ENCODE results near the gene LCT. TPM values are rescaled to one million over a fixed set of nuclear protein-coding genes. Genes with fewer than 3 reads are reported as not detected.

LCT gene
- total and polyA plus RNA-seq, 9 of the 15 experiments (the other 6 are each of a cell fraction or from before 2014, with no cell fraction given): 0.01 to 0.04 (median 0.03) TPM; not detected in 4

DNA sequence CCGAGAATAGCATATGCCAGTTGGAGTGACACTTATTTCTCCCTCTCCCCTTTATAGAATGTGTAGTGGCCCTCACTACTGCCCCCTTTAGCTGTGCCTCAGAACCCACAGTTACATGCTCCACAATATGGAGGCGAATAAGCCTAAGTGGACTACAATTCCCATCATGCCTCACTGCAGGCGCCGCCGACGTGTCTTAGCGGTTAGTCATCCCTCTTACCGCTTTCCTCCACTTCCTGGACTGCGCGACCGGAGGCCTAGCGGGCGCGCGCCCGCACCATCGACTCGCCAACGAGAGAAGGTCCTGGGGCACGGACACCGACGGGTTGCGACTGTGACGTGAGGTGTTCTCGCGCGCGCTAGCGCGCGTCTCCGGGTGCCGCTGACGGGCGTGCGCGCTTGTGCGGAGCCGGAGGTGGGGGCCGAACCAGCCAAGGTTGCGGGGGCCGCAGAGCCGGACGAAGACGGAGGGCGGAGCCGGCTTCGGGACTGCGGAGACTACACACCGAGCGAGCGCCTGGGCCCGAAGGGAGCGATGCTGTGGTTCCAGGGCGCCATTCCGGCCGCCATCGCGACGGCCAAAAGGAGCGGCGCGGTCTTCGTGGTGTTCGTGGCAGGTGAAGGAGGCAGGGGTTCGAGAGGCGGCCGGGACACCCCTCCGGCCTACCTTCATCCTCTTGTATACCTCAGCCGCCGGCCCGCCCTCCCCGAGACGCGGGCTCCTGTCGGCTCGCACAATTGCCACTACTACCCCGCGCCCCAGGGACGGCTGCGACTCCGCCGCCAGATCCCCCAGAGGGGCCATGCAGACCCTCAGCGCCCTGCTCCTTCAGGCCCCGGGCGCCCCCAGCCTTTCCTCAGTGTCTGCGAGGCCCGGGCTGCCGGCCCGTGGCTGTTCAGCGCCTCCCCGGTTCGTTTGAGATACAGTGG lies 95.3 kb downstream of the LCT start, which contains the start of gene UBXN4 (continued):
- TF ChIP-seq, protein P1, sequence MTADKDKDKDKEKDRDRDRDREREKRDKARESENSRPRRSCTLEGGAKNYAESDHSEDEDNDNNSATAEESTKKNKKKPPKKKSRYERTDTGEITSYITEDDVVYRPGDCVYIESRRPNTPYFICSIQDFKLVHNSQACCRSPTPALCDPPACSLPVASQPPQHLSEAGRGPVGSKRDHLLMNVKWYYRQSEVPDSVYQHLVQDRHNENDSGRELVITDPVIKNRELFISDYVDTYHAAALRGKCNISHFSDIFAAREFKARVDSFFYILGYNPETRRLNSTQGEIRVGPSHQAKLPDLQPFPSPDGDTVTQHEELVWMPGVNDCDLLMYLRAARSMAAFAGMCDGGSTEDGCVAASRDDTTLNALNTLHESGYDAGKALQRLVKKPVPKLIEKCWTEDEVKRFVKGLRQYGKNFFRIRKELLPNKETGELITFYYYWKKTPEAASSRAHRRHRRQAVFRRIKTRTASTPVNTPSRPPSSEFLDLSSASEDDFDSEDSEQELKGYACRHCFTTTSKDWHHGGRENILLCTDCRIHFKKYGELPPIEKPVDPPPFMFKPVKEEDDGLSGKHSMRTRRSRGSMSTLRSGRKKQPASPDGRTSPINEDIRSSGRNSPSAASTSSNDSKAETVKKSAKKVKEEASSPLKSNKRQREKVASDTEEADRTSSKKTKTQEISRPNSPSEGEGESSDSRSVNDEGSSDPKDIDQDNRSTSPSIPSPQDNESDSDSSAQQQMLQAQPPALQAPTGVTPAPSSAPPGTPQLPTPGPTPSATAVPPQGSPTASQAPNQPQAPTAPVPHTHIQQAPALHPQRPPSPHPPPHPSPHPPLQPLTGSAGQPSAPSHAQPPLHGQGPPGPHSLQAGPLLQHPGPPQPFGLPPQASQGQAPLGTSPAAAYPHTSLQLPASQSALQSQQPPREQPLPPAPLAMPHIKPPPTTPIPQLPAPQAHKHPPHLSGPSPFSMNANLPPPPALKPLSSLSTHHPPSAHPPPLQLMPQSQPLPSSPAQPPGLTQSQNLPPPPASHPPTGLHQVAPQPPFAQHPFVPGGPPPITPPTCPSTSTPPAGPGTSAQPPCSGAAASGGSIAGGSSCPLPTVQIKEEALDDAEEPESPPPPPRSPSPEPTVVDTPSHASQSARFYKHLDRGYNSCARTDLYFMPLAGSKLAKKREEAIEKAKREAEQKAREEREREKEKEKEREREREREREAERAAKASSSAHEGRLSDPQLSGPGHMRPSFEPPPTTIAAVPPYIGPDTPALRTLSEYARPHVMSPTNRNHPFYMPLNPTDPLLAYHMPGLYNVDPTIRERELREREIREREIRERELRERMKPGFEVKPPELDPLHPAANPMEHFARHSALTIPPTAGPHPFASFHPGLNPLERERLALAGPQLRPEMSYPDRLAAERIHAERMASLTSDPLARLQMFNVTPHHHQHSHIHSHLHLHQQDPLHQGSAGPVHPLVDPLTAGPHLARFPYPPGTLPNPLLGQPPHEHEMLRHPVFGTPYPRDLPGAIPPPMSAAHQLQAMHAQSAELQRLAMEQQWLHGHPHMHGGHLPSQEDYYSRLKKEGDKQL (CRISPR knock-in tag; IDR thresholded peaks at IDR 0.05; ENCODE audit: borderline replicate concordance): 0 out of 2 replicates have a peak, but pooled peaks have one; percentile 66
- TF ChIP-seq TEAD2 (tag; IDR thresholded peaks at IDR 0.05) (no peak), PRMT5 (CRISPR knock-in tag; IDR thresholded peaks at IDR 0.05) (no peak), ZNF324 (CRISPR knock-in tag; IDR thresholded peaks at IDR 0.05) (no peak), SMAD4 (CRISPR knock-in tag; conservative IDR thresholded peaks at IDR 0.05) (peak; percentile 75), ARHGAP35 (IDR thresholded peaks at IDR 0.05; ENCODE audit: partially characterized antibody) (no peak), DLX4 (CRISPR knock-in tag; IDR thresholded peaks at IDR 0.05) (no peak), FOXP1 (CRISPR knock-in tag; IDR thresholded peaks at IDR 0.05) (peak; percentile 85), STAT6 (CRISPR knock-in tag; IDR thresholded peaks at IDR 0.05) (no peak), DPF2 (IDR thresholded peaks at IDR 0.05) (peak; percentile 50), ZNF316 (IDR thresholded peaks at IDR 0.05) (no peak), ZBTB9 (CRISPR knock-in tag; IDR thresholded peaks at IDR 0.05) (no peak), VEZF1 (CRISPR knock-in tag; IDR thresholded peaks at IDR 0.05) (peak; percentile 86)
- TF ChIP-seq, protein P2, sequence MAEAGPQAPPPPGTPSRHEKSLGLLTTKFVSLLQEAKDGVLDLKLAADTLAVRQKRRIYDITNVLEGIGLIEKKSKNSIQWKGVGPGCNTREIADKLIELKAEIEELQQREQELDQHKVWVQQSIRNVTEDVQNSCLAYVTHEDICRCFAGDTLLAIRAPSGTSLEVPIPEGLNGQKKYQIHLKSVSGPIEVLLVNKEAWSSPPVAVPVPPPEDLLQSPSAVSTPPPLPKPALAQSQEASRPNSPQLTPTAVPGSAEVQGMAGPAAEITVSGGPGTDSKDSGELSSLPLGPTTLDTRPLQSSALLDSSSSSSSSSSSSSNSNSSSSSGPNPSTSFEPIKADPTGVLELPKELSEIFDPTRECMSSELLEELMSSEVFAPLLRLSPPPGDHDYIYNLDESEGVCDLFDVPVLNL (CRISPR knock-in tag; IDR thresholded peaks at IDR 0.05; ENCODE audit: low read depth): no peak

Measured in K562 (cell line).